ENCODE measurements around the gene APPL2. TPM values are rescaled to one million over a fixed set of nuclear protein-coding genes. Genes with fewer than 3 reads are reported as not detected.

The APPL2 gene
- polyA plus RNA-seq, 1 donor from 2014 or later, result 47.0 TPM

- no peaks in the 10 kb centered on the region for H3K9me2 ChIP-seq (ENCODE audit: insufficient read depth, low read length)
- H3F3A ChIP-seq (ENCODE audit: insufficient read depth, low read length, poor library complexity, severe bottlenecking), result no peaks in the 10 kb centered on the region
- no peaks in the 10 kb centered on the region for H3K79me2 ChIP-seq (replicated peaks; ENCODE audit: insufficient read depth, low read length)
- no peak overlapping the region for H2AFZ ChIP-seq (ENCODE audit: low read depth, low read length)
- TF ChIP-seq TAF1 (IDR thresholded peaks at IDR 0.05; ENCODE audit: low read depth), result no peak
- TF ChIP-seq REST (IDR thresholded peaks at IDR 0.05; ENCODE audit: borderline replicate concordance), result no peak
- TF ChIP-seq EP300 (conservative IDR thresholded peaks at IDR 0.05; ENCODE audit: poor library complexity, severe bottlenecking), result no peak
- TF ChIP-seq EZH2 (IDR thresholded peaks at IDR 0.05; ENCODE audit: borderline replicate concordance, insufficient read depth, low read length, poor library complexity, severe bottlenecking), result no peak
- TF ChIP-seq POLR2AphosphoS5 (IDR thresholded peaks at IDR 0.05), result no peak
- TF ChIP-seq MXI1 (conservative IDR thresholded peaks at IDR 0.05; ENCODE audit: poor library complexity, severe bottlenecking), result no peak
- no peak for TF ChIP-seq CTCF (IDR thresholded peaks at IDR 0.05; ENCODE audit: poor library complexity, severe bottlenecking)
- H3K9ac ChIP-seq (ENCODE audit: low read length), result no peak overlapping the region
- H3K27me3 ChIP-seq (ENCODE audit: insufficient read depth, low read depth, low read length), result no peaks in the 10 kb centered on the region
- H3K9me3 ChIP-seq (ENCODE audit: low read length), result no peaks in the 10 kb centered on the region
- no peak overlapping the region for H3K4me2 ChIP-seq (ENCODE audit: low read length)
- H3K36me3 ChIP-seq (ENCODE audit: insufficient read depth, low read length), result no peaks in the 10 kb centered on the region
- no peaks in the 10 kb centered on the region for H4K20me1 ChIP-seq (ENCODE audit: insufficient read depth)
- no peak overlapping the region for H3K27ac ChIP-seq (ENCODE audit: low read length)
- no peak overlapping the region for H3K4me3 ChIP-seq (ENCODE audit: low read length)
Measured at GRCh38 chr12:105264771-105265170, 28.8 kb upstream of the APPL2 start.

GRCh38 chr12:105262461-105263184 is 26.6 kb upstream of the APPL2 start:
- Histone ChIP-seq H3K36me3 (ENCODE audit: insufficient read depth, low read length) (no peaks in the 10 kb centered on the region), H4K20me1 (ENCODE audit: insufficient read depth) (no peaks in the 10 kb centered on the region), H2AFZ (ENCODE audit: low read depth, low read length) (no peak overlapping the region), H3K4me3 (ENCODE audit: low read length) (no peak overlapping the region), H3K79me2 (replicated peaks; ENCODE audit: insufficient read depth, low read length) (no peaks in the 10 kb centered on the region), H3K27ac (ENCODE audit: low read length) (no peak overlapping the region), H3K27me3 (ENCODE audit: insufficient read depth, low read depth, low read length) (no peaks in the 10 kb centered on the region), H3K9ac (ENCODE audit: low read length) (no peak overlapping the region), H3K9me2 (ENCODE audit: insufficient read depth, low read length) (no peaks in the 10 kb centered on the region), H3K4me2 (ENCODE audit: low read length) (no peak overlapping the region), H3F3A (ENCODE audit: insufficient read depth, low read length, poor library complexity, severe bottlenecking) (no peaks in the 10 kb centered on the region), H3K9me3 (ENCODE audit: low read length) (no peaks in the 10 kb centered on the region)
- no peak for TF ChIP-seq POLR2AphosphoS5 (IDR thresholded peaks at IDR 0.05)
- TF ChIP-seq TAF1 (IDR thresholded peaks at IDR 0.05; ENCODE audit: low read depth), result no peak
- TF ChIP-seq MXI1 (conservative IDR thresholded peaks at IDR 0.05; ENCODE audit: poor library complexity, severe bottlenecking), result no peak
- no peak for TF ChIP-seq SMC3 (conservative IDR thresholded peaks at IDR 0.05; ENCODE audit: poor library complexity)
- TF ChIP-seq EP300 (conservative IDR thresholded peaks at IDR 0.05; ENCODE audit: poor library complexity, severe bottlenecking), result no peak
- TF ChIP-seq CTCF (IDR thresholded peaks at IDR 0.05; ENCODE audit: poor library complexity, severe bottlenecking), result no peak
- TF ChIP-seq EZH2 (IDR thresholded peaks at IDR 0.05; ENCODE audit: borderline replicate concordance, insufficient read depth, low read length, poor library complexity, severe bottlenecking), result no peak
- no peak for TF ChIP-seq RAD21 (conservative IDR thresholded peaks at IDR 0.05)
- TF ChIP-seq REST (IDR thresholded peaks at IDR 0.05; ENCODE audit: borderline replicate concordance), result no peak
